K562 (cell line): ENCODE results near the gene PLEKHH3. TPM values are rescaled to one million over a fixed set of nuclear protein-coding genes. Genes with fewer than 3 reads are reported as not detected.
A peak's percentile ranks its signal among the peaks of the same experiment; 100 is the strongest.

ENCODE experiments used
- ATF6 ChIP-seq: sonication (generic); formaldehyde crosslinking; IDR thresholded peaks from 2 replicates; pipeline ENCODE4 v1.4.0; 2020; ENCODE audit warnings: mild to moderate bottlenecking, missing genetic modification reagents
- CBFA2T2 ChIP-seq: fragments of 450-650 bp; conservative IDR thresholded peaks from 2 replicates; pipeline ENCODE4 v1.6.1; 2017; ENCODE audit warnings: mild to moderate bottlenecking
- CTCF ChIP-seq, 3 experiments: IDR thresholded peaks in 2 of 3; conservative IDR thresholded peaks in 1 of 3; 2 replicates each; pipeline ENCODE4 v1.5.1; 2011 to 2012; ENCODE audit warnings: low read length in 3 of 3, mild to moderate bottlenecking in 3 of 3, control low read depth in 2 of 3, improper control_type of control experiment in 1 of 3, inconsistent platforms in 1 of 3, low read depth in 1 of 3, mixed read lengths in 1 of 3, moderate library complexity in 1 of 3; ENCODE audit not compliant: insufficient read depth in 2 of 3
- DDX20 ChIP-seq: fragments of 450-650 bp; IDR thresholded peaks from 2 replicates; pipeline ENCODE4 v1.6.1; 2016; ENCODE audit warnings: missing genetic modification characterization, low read depth, mild to moderate bottlenecking, missing compliant biosample characterization, moderate library complexity
- GABPB2 ChIP-seq: fragments of 250-450 bp; sonication (Bioruptor Pico); conservative IDR thresholded peaks from 2 replicates; pipeline ENCODE4 v1.5.1; 2021; ENCODE audit warnings: mild to moderate bottlenecking
- MBD2 ChIP-seq: sonication (generic); IDR thresholded peaks from 2 replicates; pipeline ENCODE4 v1.6.1; 2016; ENCODE audit warnings: low read depth, borderline replicate concordance
- MCM2 ChIP-seq: fragments of 450-650 bp; IDR thresholded peaks from 2 replicates; pipeline ENCODE4 v1.6.1; 2017; ENCODE audit warnings: low read depth, mild to moderate bottlenecking
- NCOA4 ChIP-seq: fragments of 450-650 bp; IDR thresholded peaks from 2 replicates; pipeline ENCODE4 v1.6.1; 2018; ENCODE audit warnings: mild to moderate bottlenecking; ENCODE audit not compliant: partially characterized antibody
- PHF8 ChIP-seq: fragments of 200-600 bp; sonication (generic); IDR thresholded peaks from 2 replicates; pipeline ENCODE4 v1.6.1; 2012; ENCODE audit warnings: mixed run types, mild to moderate bottlenecking, inconsistent platforms, low read length, moderate library complexity, borderline replicate concordance
- TAF1 ChIP-seq: IDR thresholded peaks from 2 replicates; pipeline ENCODE4 v1.6.1; 2011; ENCODE audit warnings: mild to moderate bottlenecking, low read length, moderate library complexity; ENCODE audit not compliant: insufficient read depth, control insufficient read depth, severe bottlenecking; ENCODE audit errors: extremely low read depth
- TFAP4 ChIP-seq: sonication (generic); formaldehyde crosslinking; IDR thresholded peaks from 2 replicates; pipeline ENCODE4 v1.8.0; 2022; ENCODE audit warnings: missing genetic modification reagents, mild to moderate bottlenecking, moderate library complexity, borderline replicate concordance
- TSHZ1 ChIP-seq: fragments of 250-450 bp; sonication (Bioruptor Pico); IDR thresholded peaks from 2 replicates; pipeline ENCODE4 v1.4.0; 2020; ENCODE audit warnings: mild to moderate bottlenecking, moderate library complexity
- XRCC4 ChIP-seq: IDR thresholded peaks from one replicate; pipeline ENCODE4 v1.6.1; 2011; ENCODE audit not compliant: insufficient read depth, insufficient read length; ENCODE audit errors: extremely low read depth
- ZBED1 ChIP-seq: IDR thresholded peaks from 2 replicates; pipeline ENCODE4 v1.6.1; 2014
- ZFP36 ChIP-seq: fragments of 150-350 bp; IDR thresholded peaks from 2 replicates; pipeline ENCODE4 v1.6.1; 2018; ENCODE audit warnings: low read length, low read depth; ENCODE audit not compliant: partially characterized antibody
- ZFX ChIP-seq: sonication (generic); formaldehyde crosslinking; IDR thresholded peaks from 2 replicates; pipeline ENCODE4 v1.8.0; 2022; ENCODE audit warnings: mild to moderate bottlenecking, missing genetic modification reagents, moderate library complexity
- ZNF224 ChIP-seq: sonication (generic); formaldehyde crosslinking; IDR thresholded peaks from 2 replicates; pipeline ENCODE4 v1.8.0; 2022; ENCODE audit warnings: mild to moderate bottlenecking, missing genetic modification reagents
- ZNF695 ChIP-seq: fragments of 450-650 bp; formaldehyde crosslinking; IDR thresholded peaks from 2 replicates; pipeline ENCODE4 v1.4.0; 2020; ENCODE audit warnings: mild to moderate bottlenecking, moderate library complexity
- ZNF75A ChIP-seq: fragments of 450-650 bp; formaldehyde crosslinking; IDR thresholded peaks from 2 replicates; pipeline ENCODE4 v1.4.0; 2020; ENCODE audit warnings: mild to moderate bottlenecking
- polyA plus RNA-seq, 8 experiments: library from polyadenylated mRNA; depleted of rRNA in 4 of 8; stranded (reverse) in 5 of 8; unstranded in 3 of 8; fragments of >200 nt; fragmentation: Nextera tagmentation in 2 of 8; fragmentation: Illumina TruSeq in 1 of 8; extraction: Ambion mirVana in 2 of 8; extraction: Trizol in 1 of 8; gene quantifications; 2 replicates each; pipeline versions ENCODE4 v1.2.1 to v1.2.3, GENCODE V29; 2011 to 2014; ENCODE audit warnings: inconsistent platforms in 1 of 8, missing spikeins in 1 of 8
- total RNA-seq, 7 experiments: library from RNA; depleted of rRNA in 6 of 7; stranded (reverse); fragments of >200 nt in 6 of 7; fragmentation: Illumina TruSeq in 2 of 7; extraction: Trizol in 2 of 7; gene quantifications; 2 replicates each; pipeline versions ENCODE4 v1.2.1 to v1.2.3, GENCODE V29; 2011 to 2021; ENCODE audit warnings: low replicate concordance in 1 of 7

The PLEKHH3 gene
- total and polyA plus RNA-seq, 9 of the 15 experiments (the other 6 are each of a cell fraction or from before 2014, with no cell fraction given): 0.58 to 34.5 (median 5.0) TPM

GRCh38 chr17:42677921-42678781, 1.4 kb upstream of the PLEKHH3 start (continued):
- TF ChIP-seq TAF1 (no peak), ATF6 (CRISPR knock-in tag) (0 out of 2 replicates have a peak, but pooled peaks have one; percentile 46), XRCC4 (no peak), ZNF695 (CRISPR knock-in tag) (no peak), TSHZ1 (CRISPR knock-in tag) (no peak), DDX20 (tag) (no peak), ZBED1 (no peak), CBFA2T2 (peak; percentile 45), ZNF75A (no peak), ZNF224 (CRISPR knock-in tag) (no peak), MBD2 (no peak; the same call in 1 of the 2 replicates), NCOA4 (no peak), GABPB2 (no peak), TFAP4 (peak; percentile 46; the same call in 1 of the 2 replicates), ZFP36 (no peak), ZFX (CRISPR knock-in tag) (peak; percentile 52), MCM2 (no peak), PHF8 (peak; percentile 75; the same call in 1 of the 2 replicates), CTCF (IDR thresholded peaks at IDR 0.05 in 2 of 3, conservative IDR thresholded peaks at IDR 0.05 in 1 of 3; ENCODE audit: insufficient read depth in 2 of 3, low read depth in 1 of 3, low read length in 3 of 3) (no peak)
